Esophagus squamous epithelium (tissue), 5 donors: ENCODE data around the gene CCNI. TPM values are rescaled to one million over a fixed set of nuclear protein-coding genes. Genes with fewer than 3 reads are reported as not detected.

ENCODE experiments used
- DNase-seq: peaks from one replicate; lab custom pipeline; 2025; lab: John Stamatoyannopoulos, UW
- H3K27ac ChIP-seq, 4 donors: fragments of 200-600 bp; sonication (generic); one replicate each; pipeline ENCODE4 v1.5.1; 2016 to 2019; ENCODE audit warnings: mild to moderate bottlenecking in 1 of 4
- H3K27me3 ChIP-seq, 4 donors: fragments of 200-600 bp; sonication (generic); 1 replicate in 3 of 4; 2 replicates in 1 of 4; pipeline versions ENCODE4 v1.5.1 to v1.6.0; 2017 to 2021; ENCODE audit warnings: antibody characterized with exemption in 1 of 4
- H3K36me3 ChIP-seq, 3 donors: fragments of 200-600 bp; sonication (generic); one replicate each; pipeline ENCODE4 v1.5.1; 2016 to 2019
- H3K4me1 ChIP-seq, 3 donors: fragments of 200-600 bp; sonication (generic); one replicate each; pipeline ENCODE4 v1.5.1; 2017 to 2019
- H3K4me3 ChIP-seq, 4 donors: fragments of 200-600 bp; sonication (generic); 1 replicate in 3 of 4; 2 replicates in 1 of 4; pipeline ENCODE4 v1.5.1; 2016 to 2019; ENCODE audit warnings: mild to moderate bottlenecking in 2 of 4, moderate library complexity in 1 of 4
- H3K9me3 ChIP-seq, 3 donors: fragments of 200-600 bp; sonication (generic); one replicate each; pipeline ENCODE4 v1.5.1; 2016 to 2019
- POLR2A ChIP-seq, 4 donors: fragments of 450-650 bp; IDR thresholded peaks; one replicate each; pipeline ENCODE4 v1.6.1; 2017; ENCODE audit warnings: antibody characterized with exemption in 4 of 4, mild to moderate bottlenecking in 4 of 4, moderate library complexity in 3 of 4
- WGBS, 2 donors: methylation state at CpG; one replicate each; pipeline ENCODE4 v1.1.5; 2018; 5-methylcytosine and 5-hydroxymethylcytosine counted together
- intact Hi-C: fragments of 100-400 bp; cut with DNase I; formaldehyde crosslinking; loops from one replicate; pipeline ENCODE4 v1.15.0; 2022
- total RNA-seq, 4 donors: library from RNA; depleted of rRNA; stranded (reverse); fragments of >200 nt; gene quantifications; one replicate each; pipeline ENCODE4 v1.1.0, GENCODE V29; 2016
- TF ChIP-seq, protein P1 (sequence below), 6 experiments: fragments of 450-650 bp in 4 of 6; fragments of 200-600 bp in 2 of 6; sonication (generic) in 2 of 6; IDR thresholded peaks; one replicate each; pipeline ENCODE4 v1.5.1; 2016 to 2019; ENCODE audit warnings: antibody characterized with exemption in 6 of 6, mild to moderate bottlenecking in 4 of 6, moderate library complexity in 4 of 6
- donor health status: DM: yes; HTN: yes; CAD: no.

Gene CCNI
- total RNA-seq, 4 donors from 2014 or later, result 123 to 282 (median 159) TPM

DNA sequence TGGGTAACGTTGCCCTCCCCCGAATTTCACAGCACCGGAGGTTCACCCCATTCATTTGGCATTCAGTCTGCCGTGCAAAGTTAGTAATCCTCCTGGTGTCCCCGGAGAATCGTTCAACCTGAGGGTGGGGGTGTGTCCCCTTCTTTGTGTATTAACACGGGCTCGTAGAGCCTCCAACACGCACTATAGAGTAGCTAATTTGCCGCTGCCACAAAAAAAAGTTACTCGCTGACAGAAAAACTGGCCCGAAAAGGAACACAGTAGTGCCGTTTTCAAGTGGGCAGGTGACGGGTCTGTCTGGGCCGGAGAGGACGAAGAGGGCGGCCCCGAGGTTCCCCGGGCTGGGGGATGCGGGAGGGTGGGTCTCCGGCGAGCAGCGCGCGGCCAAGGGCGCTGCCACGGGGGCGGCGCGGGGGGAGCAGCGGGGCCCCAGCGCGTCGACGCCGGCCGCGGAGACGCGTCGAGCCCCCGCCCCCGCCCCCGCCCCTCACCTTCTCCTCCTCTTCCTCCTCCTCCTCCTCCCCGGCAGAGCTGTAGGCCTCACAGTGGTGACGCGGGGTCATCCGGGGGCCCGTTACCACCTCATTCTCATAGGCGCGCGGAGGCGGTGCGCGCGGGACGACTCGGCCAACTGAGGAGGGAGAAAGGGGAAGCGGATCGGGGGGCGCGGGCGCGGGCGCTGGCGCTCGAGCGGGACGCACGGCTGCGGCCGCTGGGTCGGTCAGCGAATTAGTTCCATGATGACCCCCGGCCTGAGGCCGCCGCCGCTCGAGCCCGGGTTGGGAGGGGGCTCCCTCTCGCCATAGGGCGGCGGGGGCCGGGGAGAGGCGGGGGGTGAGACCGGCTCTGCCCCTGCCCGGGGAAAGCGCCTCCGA, 571 bp downstream of the CCNI start:
- H3K27ac ChIP-seq, result peak overlapping the region; percentile 97 to 100 (median 99)
- H3K36me3 ChIP-seq, result no peaks in the 10 kb centered on the region
- no peaks in the 10 kb centered on the region for H3K27me3 ChIP-seq
- no peaks in the 10 kb centered on the region for H3K9me3 ChIP-seq
- 0 to 1% methylated on average over 6 to 38 of the region's 89 CpGs for WGBS, 2 donors
- H3K4me3 ChIP-seq, result peak overlapping the region; percentile 64 to 97 (median 90)
- DNase-seq, result peak; percentile 51
- intact Hi-C loops, result no loop called here
- TF ChIP-seq, protein P1, sequence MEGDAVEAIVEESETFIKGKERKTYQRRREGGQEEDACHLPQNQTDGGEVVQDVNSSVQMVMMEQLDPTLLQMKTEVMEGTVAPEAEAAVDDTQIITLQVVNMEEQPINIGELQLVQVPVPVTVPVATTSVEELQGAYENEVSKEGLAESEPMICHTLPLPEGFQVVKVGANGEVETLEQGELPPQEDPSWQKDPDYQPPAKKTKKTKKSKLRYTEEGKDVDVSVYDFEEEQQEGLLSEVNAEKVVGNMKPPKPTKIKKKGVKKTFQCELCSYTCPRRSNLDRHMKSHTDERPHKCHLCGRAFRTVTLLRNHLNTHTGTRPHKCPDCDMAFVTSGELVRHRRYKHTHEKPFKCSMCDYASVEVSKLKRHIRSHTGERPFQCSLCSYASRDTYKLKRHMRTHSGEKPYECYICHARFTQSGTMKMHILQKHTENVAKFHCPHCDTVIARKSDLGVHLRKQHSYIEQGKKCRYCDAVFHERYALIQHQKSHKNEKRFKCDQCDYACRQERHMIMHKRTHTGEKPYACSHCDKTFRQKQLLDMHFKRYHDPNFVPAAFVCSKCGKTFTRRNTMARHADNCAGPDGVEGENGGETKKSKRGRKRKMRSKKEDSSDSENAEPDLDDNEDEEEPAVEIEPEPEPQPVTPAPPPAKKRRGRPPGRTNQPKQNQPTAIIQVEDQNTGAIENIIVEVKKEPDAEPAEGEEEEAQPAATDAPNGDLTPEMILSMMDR (IDR thresholded peaks at IDR 0.05), result no peak
- TF ChIP-seq POLR2A (IDR thresholded peaks at IDR 0.05), result peak in 1 of 4 donors; percentile 56
- H3K4me1 ChIP-seq, result peaks cover 24 to 66% (median 31%) of the 10 kb centered on the region in 3 donors

DNA sequence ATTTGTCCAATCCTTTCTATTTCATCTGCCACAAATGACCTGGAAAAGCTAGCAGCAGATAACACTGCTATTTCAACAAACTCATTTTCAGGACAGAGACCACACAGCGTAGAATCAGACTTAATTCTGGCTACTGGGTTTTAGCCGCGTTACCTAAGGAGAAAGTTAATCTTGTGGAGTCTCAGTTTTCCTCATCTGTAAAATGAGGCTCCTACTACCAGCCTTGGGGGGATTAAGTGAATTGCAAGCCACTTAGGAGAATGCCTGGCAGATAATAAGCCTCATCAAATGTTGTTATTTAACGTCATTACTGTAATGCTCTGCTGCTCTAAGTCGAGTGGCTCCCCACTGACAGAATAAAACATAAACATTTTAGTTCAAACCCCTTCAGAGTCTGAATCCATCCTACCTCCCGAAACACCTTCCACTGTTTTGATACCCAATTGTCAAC, 1.4 kb downstream of the CCNI start:
- Histone ChIP-seq H3K9me3 (no peaks in the 10 kb centered on the region), H3K27ac (peak overlapping the region; percentile 97 to 100 (median 99)), H3K27me3 (no peaks in the 10 kb centered on the region), H3K36me3 (no peaks in the 10 kb centered on the region), H3K4me1 (peaks cover 24 to 74% (median 35%) of the 10 kb centered on the region in 3 donors), H3K4me3 (peak overlapping the region; percentile 64 to 97 (median 90))
- 2 to 10% methylated on average over 6 of the region's 6 CpGs for WGBS, 2 donors
- intact Hi-C loops, result no loop called here
- DNase-seq, result no peak
- TF ChIP-seq, protein P1 (IDR thresholded peaks at IDR 0.05), result no peak
- TF ChIP-seq POLR2A (IDR thresholded peaks at IDR 0.05), result no peak

DNA sequence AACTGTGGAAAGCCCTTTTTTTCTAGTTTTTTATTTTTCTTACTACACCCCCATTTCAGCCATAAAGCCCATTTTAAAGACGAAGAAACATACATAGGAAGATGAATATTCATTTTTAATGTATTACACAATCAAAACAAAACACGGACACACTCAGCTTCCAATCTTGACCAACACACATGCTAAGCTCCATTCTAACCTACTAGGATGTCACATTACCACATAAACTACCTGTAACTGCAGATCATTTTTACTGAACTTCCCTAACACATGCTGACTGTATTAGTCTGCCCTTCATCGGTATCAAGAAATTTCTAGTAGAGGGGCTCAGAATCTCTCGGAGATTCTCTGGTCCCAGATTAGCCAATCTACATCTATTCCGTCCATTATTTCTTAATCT, 1.8 kb downstream of the CCNI start:
- H3K4me1 ChIP-seq, result peaks cover 24 to 77% (median 35%) of the 10 kb centered on the region in 3 donors
- no peaks in the 10 kb centered on the region for H3K9me3 ChIP-seq
- peak overlapping the region; percentile 97 to 100 (median 99) for H3K27ac ChIP-seq
- intact Hi-C loops, result no loop called here
- no peak for DNase-seq
- H3K36me3 ChIP-seq, result peaks cover 0 to 3% (median 0%) of the 10 kb centered on the region in 3 donors
- H3K27me3 ChIP-seq, result no peaks in the 10 kb centered on the region
- WGBS, 2 donors, result 0 to 2% methylated on average over 5 of the region's 5 CpGs
- TF ChIP-seq, protein P1 (IDR thresholded peaks at IDR 0.05), result no peak
- TF ChIP-seq POLR2A (IDR thresholded peaks at IDR 0.05), result no peak
- peak overlapping the region; percentile 64 to 97 (median 90) for H3K4me3 ChIP-seq

DNA sequence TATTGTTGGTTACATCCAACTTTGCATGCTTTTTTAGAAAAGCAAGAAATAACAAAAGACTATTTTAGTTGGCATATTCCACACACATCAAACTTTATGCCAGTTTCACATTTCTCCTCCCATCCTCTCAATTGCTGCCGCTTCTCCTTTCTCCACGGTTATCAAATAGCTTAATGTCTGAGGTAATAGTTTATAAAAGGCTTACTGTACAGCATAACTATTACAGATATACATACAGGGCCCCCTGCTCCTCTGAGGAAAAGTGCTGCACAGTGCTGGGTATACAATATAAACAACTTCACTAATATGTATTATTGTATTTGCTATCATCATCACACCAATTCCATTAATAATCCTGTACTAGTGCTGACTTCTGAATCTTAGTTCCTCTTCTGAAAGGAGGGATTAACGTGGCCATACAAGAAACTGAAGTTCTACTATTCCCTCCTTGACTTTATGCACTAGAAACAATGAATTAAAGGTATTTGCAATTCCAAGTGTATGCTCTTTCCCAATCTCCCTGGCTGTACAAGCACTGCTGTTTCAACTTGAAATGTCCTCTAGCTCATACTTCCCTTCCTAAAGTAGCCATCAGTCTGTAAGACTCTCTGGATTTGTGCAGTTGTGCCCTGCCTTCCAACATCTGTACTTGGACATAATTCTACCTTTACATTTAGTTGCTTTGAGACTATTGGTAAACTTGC, 2.5 kb downstream of the CCNI start:
- WGBS, 2 donors, result 3% methylated on average over 3 of the region's 3 CpGs
- peak overlapping the region; percentile 97 to 100 (median 99) for H3K27ac ChIP-seq
- peaks cover 23 to 80% (median 35%) of the 10 kb centered on the region in 3 donors for H3K4me1 ChIP-seq
- TF ChIP-seq, protein P1 (IDR thresholded peaks at IDR 0.05), result no peak
- TF ChIP-seq POLR2A (IDR thresholded peaks at IDR 0.05), result no peak
- no peak for DNase-seq
- peak overlapping the region; percentile 64 to 97 (median 90) for H3K4me3 ChIP-seq
- no peaks in the 10 kb centered on the region for H3K9me3 ChIP-seq
- H3K36me3 ChIP-seq, result peaks cover 0 to 6% (median 0%) of the 10 kb centered on the region in 3 donors
- intact Hi-C loops, result no loop called here
- no peaks in the 10 kb centered on the region for H3K27me3 ChIP-seq
